Endothelial cell of umbilical vein (primary cell): ENCODE data around the gene DIP2C.

ENCODE experiments used
- CTCF ChIP-seq, 2 donors: IDR thresholded peaks; 1 replicate in 1 of 2; 2 replicates in 1 of 2; pipeline ENCODE4 v1.5.1; 2011; ENCODE audit warnings: low read length in 2 of 2, mild to moderate bottlenecking in 2 of 2, moderate library complexity in 2 of 2, control low read depth in 1 of 2, inconsistent platforms in 1 of 2, low read depth in 1 of 2; ENCODE audit not compliant: insufficient read depth in 1 of 2; ENCODE audit errors: extremely low read depth in 1 of 2
- FOS ChIP-seq: IDR thresholded peaks from 2 replicates; pipeline ENCODE4 v1.6.1; 2011; ENCODE audit warnings: mild to moderate bottlenecking, low read length, moderate library complexity, borderline replicate concordance; ENCODE audit not compliant: insufficient read depth
- MYC ChIP-seq: IDR thresholded peaks from one replicate; pipeline ENCODE4 v1.6.1; 2011; ENCODE audit warnings: mild to moderate bottlenecking, low read depth, low read length
- POLR2A ChIP-seq: IDR thresholded peaks from 2 replicates; pipeline ENCODE4 v1.6.1; 2012; ENCODE audit warnings: low read depth, mild to moderate bottlenecking, control low read depth, low read length
- POLR2AphosphoS5 ChIP-seq: IDR thresholded peaks from 2 replicates; pipeline ENCODE4 v1.6.1; 2012; ENCODE audit warnings: low read depth, mild to moderate bottlenecking, control low read depth, low read length, moderate library complexity; ENCODE audit not compliant: insufficient read depth

GRCh38 chr10:677750-678661, 11.5 kb downstream of the DIP2C start:
- TF ChIP-seq FOS (no peak), MYC (no peak), CTCF (IDR thresholded peaks at IDR 0.05; ENCODE audit: extremely low read depth in 1 of 2, insufficient read depth in 1 of 2, low read depth in 1 of 2, low read length in 2 of 2) (no peak), POLR2AphosphoS5 (no peak), POLR2A (no peak)
